Measurements from ENCODE around the gene MACROD2.

- TF ChIP-seq CTCF (IDR thresholded peaks at IDR 0.05) (no peak), POLR2A (IDR thresholded peaks at IDR 0.05) (no peak), POLR2AphosphoS5 (IDR thresholded peaks at IDR 0.05) (no peak)
Measured at GRCh38 chr20:15937179-15937578, 1941.9 kb downstream of the MACROD2 start.
